HCT116 (cell line): ENCODE results near the gene CDX1. TPM values are rescaled to one million over a fixed set of nuclear protein-coding genes. Genes with fewer than 3 reads are reported as not detected.

Source experiments
- ATAC-seq: fragments of 200-7000 bp; cut with Tn5 transposase; 2 replicates; pipeline ENCODE4 v1.9.1; 2020; ENCODE audit warnings: mild to moderate bottlenecking, moderate library complexity
- BruUV-seq: library from RNA; stranded (reverse); fragments of 400-500 nt; replicated peaks from 2 replicates; lab custom pipeline; 2021; lab: Mats Ljungman, UMichigan
- CTCF ChIA-PET: fragments of 300-600 bp; sonication (Branson Sonifier 250); formaldehyde crosslinking; loops from one replicate; lab custom pipeline; 2021; ENCODE audit warnings: antibody characterized with exemption; lab: Charles Lee
- POLR2A ChIA-PET: fragments of 300-600, 350-600 bp; sonication (Branson Sonifier 250); formaldehyde crosslinking; loops from one replicate; lab custom pipeline; 2021; ENCODE audit warnings: antibody characterized with exemption; lab: Charles Lee
- RAD21 ChIA-PET, 2 experiments: fragments of 300-600 bp; sonication (Branson Sonifier 250); formaldehyde crosslinking; loops; one replicate each; lab custom pipeline; 2023; ENCODE audit warnings: low total read pairs in 2 of 2; ENCODE audit not compliant: uncharacterized antibody in 2 of 2, unreplicated experiment in 2 of 2, low non-redundant PET in 1 of 2; lab: Charles Lee
- DNase-seq: peaks from one replicate; pipeline ENCODE4 v3.0.0-alpha.2; 2010; ENCODE audit warnings: low read depth, low spot score
- H2AFZ ChIP-seq: fragments of 200-600 bp; shearing (Covaris generic), sonication (generic); 2 replicates; pipeline ENCODE4 v1.6.1; 2017; ENCODE audit warnings: low read depth, mixed run types, mixed read lengths, antibody characterized with exemption, low read length; ENCODE audit not compliant: poor library complexity, severe bottlenecking
- H3K27ac ChIP-seq: 2 replicates; pipeline ENCODE4 v1.5.1; 2012; ENCODE audit warnings: low read depth, low read length
- H3K27me3 ChIP-seq: fragments of 200-600 bp; sonication (generic); 2 replicates; pipeline ENCODE4 v1.6.1; 2016; ENCODE audit warnings: mixed run types, low read length, mixed read lengths; ENCODE audit not compliant: insufficient read depth
- H3K36me3 ChIP-seq, 2 experiments: fragments of 200-500 bp in 1 of 2; fragments of 200-600 bp in 1 of 2; sonication (Bioruptor generic) in 1 of 2; sonication (generic) in 1 of 2; 2 replicates each; pipeline versions ENCODE4 v1.5.1 to v1.6.1; 2014 to 2016; ENCODE audit warnings: low read length in 2 of 2, inconsistent platforms in 1 of 2, mixed read lengths in 1 of 2, mixed run types in 1 of 2; ENCODE audit not compliant: insufficient read depth in 2 of 2, control insufficient read depth in 1 of 2
- H3K4me1 ChIP-seq, 2 experiments: fragments of 200-600 bp in 1 of 2; sonication (generic) in 1 of 2; 2 replicates each; pipeline versions ENCODE4 v1.5.1 to v1.6.1; 2012 to 2017; ENCODE audit warnings: low read length in 2 of 2, inconsistent platforms in 1 of 2, mild to moderate bottlenecking in 1 of 2, mixed read lengths in 1 of 2, mixed run types in 1 of 2, moderate library complexity in 1 of 2; ENCODE audit not compliant: insufficient read depth in 2 of 2, control insufficient read depth in 1 of 2
- H3K4me2 ChIP-seq: fragments of 200-600 bp; sonication (generic); 2 replicates; pipeline ENCODE4 v1.6.1; 2017; ENCODE audit warnings: mixed run types, low read length, mixed read lengths
- H3K4me3 ChIP-seq, 2 experiments: fragments of 200-600 bp in 1 of 2; sonication (generic) in 1 of 2; replicated peaks in 1 of 2; 2 replicates each; pipeline ENCODE4 v1.5.1; 2011 to 2016; ENCODE audit warnings: low read length in 2 of 2, control low read depth in 1 of 2, low read depth in 1 of 2, mild to moderate bottlenecking in 1 of 2, mixed read lengths in 1 of 2, mixed run types in 1 of 2
- H3K79me2 ChIP-seq: fragments of 200-600 bp; sonication (generic); 2 replicates; pipeline ENCODE4 v1.6.1; 2017; ENCODE audit warnings: mild to moderate bottlenecking, mixed run types, low read length, moderate library complexity, mixed read lengths; ENCODE audit not compliant: insufficient read depth
- H3K9ac ChIP-seq: fragments of 200-600 bp; sonication (generic); 2 replicates; pipeline ENCODE4 v1.6.1; 2016; ENCODE audit warnings: low read length, mixed read lengths
- H3K9me2 ChIP-seq: fragments of 200-600 bp; sonication (generic), shearing (Covaris generic); 2 replicates; pipeline ENCODE4 v1.6.1; 2017; ENCODE audit warnings: mixed run types, mild to moderate bottlenecking, moderate library complexity; ENCODE audit not compliant: insufficient read depth
- H3K9me3 ChIP-seq, 2 experiments: fragments of 200-500 bp in 1 of 2; fragments of 200-600 bp in 1 of 2; sonication (Bioruptor generic) in 1 of 2; sonication (generic) in 1 of 2; 2 replicates each; pipeline ENCODE4 v1.6.1; 2014 to 2017; ENCODE audit warnings: low read length in 2 of 2, mixed read lengths in 2 of 2, inconsistent platforms in 1 of 2, low read depth in 1 of 2, mild to moderate bottlenecking in 1 of 2, mixed run types in 1 of 2, moderate library complexity in 1 of 2; ENCODE audit not compliant: control insufficient read depth in 1 of 2, insufficient read depth in 1 of 2
- H4K20me1 ChIP-seq: fragments of 200-600 bp; sonication (generic), shearing (Covaris generic); 2 replicates; pipeline ENCODE4 v1.6.1; 2017; ENCODE audit warnings: mixed run types, mild to moderate bottlenecking, moderate library complexity; ENCODE audit not compliant: insufficient read depth
- CBX3 ChIP-seq: IDR thresholded peaks from 2 replicates; pipeline ENCODE4 v1.6.1; 2012; ENCODE audit warnings: low read depth
- ELF1 ChIP-seq: IDR thresholded peaks from 2 replicates; pipeline ENCODE4 v1.6.1; 2012; ENCODE audit warnings: low read depth, borderline replicate concordance
- POLR2AphosphoS5 ChIP-seq: IDR thresholded peaks from 2 replicates; pipeline ENCODE4 v1.6.1; 2011; ENCODE audit warnings: mild to moderate bottlenecking, low read depth, low read length, moderate library complexity
- RAD21 ChIP-seq: IDR thresholded peaks from 2 replicates; pipeline ENCODE4 v1.6.1; 2012; ENCODE audit warnings: low read depth, mild to moderate bottlenecking
- ZFX ChIP-seq: fragments of 450-650 bp; IDR thresholded peaks from 2 replicates; pipeline ENCODE4 v1.6.1; 2017
- intact Hi-C: fragments of 100-400 bp; cut with micrococcal nuclease; formaldehyde crosslinking; loops from 2 replicates; pipeline ENCODE4 v1.10.0; 2022
- total RNA-seq: library from RNA; stranded (reverse); gene quantifications from one replicate; pipeline ENCODE4 v1.2.1, GENCODE V29; 2021; ENCODE audit not compliant: unreplicated experiment
- TF ChIP-seq, protein P1 (sequence below): IDR thresholded peaks from 2 replicates; pipeline ENCODE4 v1.6.1; 2011; ENCODE audit warnings: mild to moderate bottlenecking, low read length, moderate library complexity; ENCODE audit not compliant: insufficient replicate concordance; ENCODE audit errors: extremely low read depth
- TF ChIP-seq, protein P2 (sequence below): IDR thresholded peaks from 2 replicates; pipeline ENCODE4 v1.6.1; 2012

Gene CDX1
- total RNA-seq, 1 experiment from 2014 or later, result not detected

DNA sequence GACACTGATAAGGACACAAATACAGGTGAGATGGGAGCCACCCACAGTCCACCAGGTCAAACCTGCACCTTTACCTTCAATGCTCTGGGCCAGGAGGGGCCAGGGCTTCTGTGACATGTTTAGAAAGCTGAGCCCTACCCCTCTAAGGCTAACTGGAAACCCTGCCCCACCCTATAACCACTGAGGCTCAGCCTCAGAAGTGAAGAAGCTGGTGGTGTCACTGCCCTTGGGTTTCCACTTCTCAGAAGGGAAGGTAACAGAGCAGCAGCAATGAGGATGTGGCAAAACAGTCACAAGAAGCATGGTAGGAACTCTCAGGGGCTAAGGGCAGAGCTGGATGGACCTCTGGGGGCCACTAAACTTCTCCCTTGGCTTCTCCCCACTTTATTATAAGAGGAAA is 17.0 kb upstream of the CDX1 start:
- POLR2A ChIA-PET, result no interaction called here
- intact Hi-C loops, result no loop called here
- ATAC-seq, result no peak
- Histone ChIP-seq H3K36me3 (no peaks in the 10 kb centered on the region), H3K4me2 (no peak overlapping the region), H3K9me3 (no peaks in the 10 kb centered on the region), H3K27ac (no peak overlapping the region), H3K9me2 (no peaks in the 10 kb centered on the region), H3K4me3 (no peak overlapping the region), H3K4me1 (no peaks in the 10 kb centered on the region; a peak in 1 of 4 replicates), H3K79me2 (no peaks in the 10 kb centered on the region), H2AFZ (no peak overlapping the region), H3K9ac (no peak overlapping the region), H3K27me3 (no peaks in the 10 kb centered on the region), H4K20me1 (no peaks in the 10 kb centered on the region)
- TF ChIP-seq ZFX, result no peak
- TF ChIP-seq, protein P1, sequence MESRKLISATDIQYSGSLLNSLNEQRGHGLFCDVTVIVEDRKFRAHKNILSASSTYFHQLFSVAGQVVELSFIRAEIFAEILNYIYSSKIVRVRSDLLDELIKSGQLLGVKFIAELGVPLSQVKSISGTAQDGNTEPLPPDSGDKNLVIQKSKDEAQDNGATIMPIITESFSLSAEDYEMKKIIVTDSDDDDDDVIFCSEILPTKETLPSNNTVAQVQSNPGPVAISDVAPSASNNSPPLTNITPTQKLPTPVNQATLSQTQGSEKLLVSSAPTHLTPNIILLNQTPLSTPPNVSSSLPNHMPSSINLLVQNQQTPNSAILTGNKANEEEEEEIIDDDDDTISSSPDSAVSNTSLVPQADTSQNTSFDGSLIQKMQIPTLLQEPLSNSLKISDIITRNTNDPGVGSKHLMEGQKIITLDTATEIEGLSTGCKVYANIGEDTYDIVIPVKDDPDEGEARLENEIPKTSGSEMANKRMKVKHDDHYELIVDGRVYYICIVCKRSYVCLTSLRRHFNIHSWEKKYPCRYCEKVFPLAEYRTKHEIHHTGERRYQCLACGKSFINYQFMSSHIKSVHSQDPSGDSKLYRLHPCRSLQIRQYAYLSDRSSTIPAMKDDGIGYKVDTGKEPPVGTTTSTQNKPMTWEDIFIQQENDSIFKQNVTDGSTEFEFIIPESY, result no peak
- TF ChIP-seq POLR2AphosphoS5, result no peak
- no peak for TF ChIP-seq CBX3
- no peak for TF ChIP-seq ELF1
- TF ChIP-seq RAD21, result no peak
- TF ChIP-seq, protein P2, sequence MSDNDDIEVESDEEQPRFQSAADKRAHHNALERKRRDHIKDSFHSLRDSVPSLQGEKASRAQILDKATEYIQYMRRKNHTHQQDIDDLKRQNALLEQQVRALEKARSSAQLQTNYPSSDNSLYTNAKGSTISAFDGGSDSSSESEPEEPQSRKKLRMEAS, result no peak
- no TSS peak for BruUV-seq
- RAD21 ChIA-PET, result no interaction called here
- CTCF ChIA-PET, result no interaction called here
- no peak for DNase-seq
